ENCODE measurements around the gene ZNF217. TPM values are rescaled to one million over a fixed set of nuclear protein-coding genes. Genes with fewer than 3 reads are reported as not detected.
"Not testable (repeated sequence)": the region's sequence is repeated elsewhere in the genome, so short reads cannot be mapped to it uniquely, and the experiment has no call there.

ZNF217 gene
- total RNA-seq, 1 experiment from 2014 or later: 25.0 TPM

- DNase-seq (ENCODE audit: low read depth); in situ Hi-C loops (cut with HindIII; ENCODE audit: low pct_unique_long_range_greater_than_20kb, low sequenced_read_pairs): not testable (repeated sequence)
These were observed 11.2 kb upstream of the ZNF217 start for GRCh38 chr20:53604846-53605245.

GRCh38 chr20:53602661-53603060 is 9.0 kb upstream of the ZNF217 start:
- DNase-seq (ENCODE audit: low read depth): no peak
- in situ Hi-C loops (cut with HindIII; ENCODE audit: low pct_unique_long_range_greater_than_20kb, low sequenced_read_pairs): no loop called here

- in situ Hi-C loops (cut with HindIII; ENCODE audit: low pct_unique_long_range_greater_than_20kb, low sequenced_read_pairs): no loop called here
These were observed 6.4 kb upstream of the ZNF217 start for GRCh38 chr20:53599910-53600632.

GRCh38 chr20:53599378-53599777 is 5.7 kb upstream of the ZNF217 start:
- no peak for DNase-seq (ENCODE audit: low read depth)
- in situ Hi-C loops (cut with HindIII; ENCODE audit: low pct_unique_long_range_greater_than_20kb, low sequenced_read_pairs): no loop called here

More at GRCh38 chr20:53599910-53600632, 6.4 kb upstream of the ZNF217 start:
- DNase-seq (ENCODE audit: low read depth): no peak

- DNase-seq (ENCODE audit: low read depth): no peak
- in situ Hi-C loops (cut with HindIII; ENCODE audit: low pct_unique_long_range_greater_than_20kb, low sequenced_read_pairs): no loop called here
These were observed 5.4 kb upstream of the ZNF217 start for GRCh38 chr20:53599044-53599362.

GRCh38 chr20:53598140-53599043 is 4.8 kb upstream of the ZNF217 start:
- in situ Hi-C loops (cut with HindIII; ENCODE audit: low pct_unique_long_range_greater_than_20kb, low sequenced_read_pairs): no loop called here
- DNase-seq (ENCODE audit: low read depth): no peak

- in situ Hi-C loops (cut with HindIII; ENCODE audit: low pct_unique_long_range_greater_than_20kb, low sequenced_read_pairs): no loop called here
- DNase-seq (ENCODE audit: low read depth): no peak
These were observed 4.0 kb upstream of the ZNF217 start for GRCh38 chr20:53597521-53598120.

GRCh38 chr20:53597030-53597482 is 3.4 kb upstream of the ZNF217 start:
- in situ Hi-C loops (cut with HindIII; ENCODE audit: low pct_unique_long_range_greater_than_20kb, low sequenced_read_pairs): no loop called here
- no peak for DNase-seq (ENCODE audit: low read depth)

- in situ Hi-C loops (cut with HindIII; ENCODE audit: low pct_unique_long_range_greater_than_20kb, low sequenced_read_pairs); DNase-seq (ENCODE audit: low read depth): not testable (repeated sequence)
These were observed 2.8 kb upstream of the ZNF217 start for GRCh38 chr20:53596189-53597001.

GRCh38 chr20:53595742-53596141 is 2.1 kb upstream of the ZNF217 start:
- DNase-seq (ENCODE audit: low read depth); in situ Hi-C loops (cut with HindIII; ENCODE audit: low pct_unique_long_range_greater_than_20kb, low sequenced_read_pairs): not testable (repeated sequence)

GRCh38 chr20:53595018-53595378 is 1.4 kb upstream of the ZNF217 start:
- in situ Hi-C loops (cut with HindIII; ENCODE audit: low pct_unique_long_range_greater_than_20kb, low sequenced_read_pairs): no loop called here
- DNase-seq (ENCODE audit: low read depth): no peak

- DNase-seq (ENCODE audit: low read depth): peak; percentile 87
- in situ Hi-C loops (cut with HindIII; ENCODE audit: low pct_unique_long_range_greater_than_20kb, low sequenced_read_pairs): no loop called here
These were observed 704 bp upstream of the ZNF217 start for GRCh38 chr20:53594068-53595017.

- in situ Hi-C loops (cut with HindIII; ENCODE audit: low pct_unique_long_range_greater_than_20kb, low sequenced_read_pairs): no loop called here
- peak; percentile 65 for DNase-seq (ENCODE audit: low read depth)
These were observed 610 bp downstream of the ZNF217 start for GRCh38 chr20:53592992-53593465.

GRCh38 chr20:53592454-53592991 is 1.1 kb downstream of the ZNF217 start:
- in situ Hi-C loops (cut with HindIII; ENCODE audit: low pct_unique_long_range_greater_than_20kb, low sequenced_read_pairs): not testable (repeated sequence)
- DNase-seq (ENCODE audit: low read depth): peak; percentile 74

- in situ Hi-C loops (cut with HindIII; ENCODE audit: low pct_unique_long_range_greater_than_20kb, low sequenced_read_pairs): not testable (repeated sequence)
- peak; percentile 63 for DNase-seq (ENCODE audit: low read depth)
These were observed 1.6 kb downstream of the ZNF217 start for GRCh38 chr20:53591941-53592441.

GRCh38 chr20:53591206-53591741 is 2.4 kb downstream of the ZNF217 start:
- peak; percentile 67 for DNase-seq (ENCODE audit: low read depth)
- in situ Hi-C loops (cut with HindIII; ENCODE audit: low pct_unique_long_range_greater_than_20kb, low sequenced_read_pairs): not testable (repeated sequence)

Measured in Caki2 (cell line).